GM20431 (cell line): ENCODE results near the gene IL1RN.

ENCODE experiments used
- in situ Hi-C: fragments of 300-500 bp; cut with MseI, MboI; formaldehyde crosslinking; loops from one replicate; pipeline ENCODE4 v1.15.0; 2020; ENCODE audit warnings: low sequenced_read_pairs; ENCODE audit not compliant: unreplicated experiment

Gene IL1RN

DNA sequence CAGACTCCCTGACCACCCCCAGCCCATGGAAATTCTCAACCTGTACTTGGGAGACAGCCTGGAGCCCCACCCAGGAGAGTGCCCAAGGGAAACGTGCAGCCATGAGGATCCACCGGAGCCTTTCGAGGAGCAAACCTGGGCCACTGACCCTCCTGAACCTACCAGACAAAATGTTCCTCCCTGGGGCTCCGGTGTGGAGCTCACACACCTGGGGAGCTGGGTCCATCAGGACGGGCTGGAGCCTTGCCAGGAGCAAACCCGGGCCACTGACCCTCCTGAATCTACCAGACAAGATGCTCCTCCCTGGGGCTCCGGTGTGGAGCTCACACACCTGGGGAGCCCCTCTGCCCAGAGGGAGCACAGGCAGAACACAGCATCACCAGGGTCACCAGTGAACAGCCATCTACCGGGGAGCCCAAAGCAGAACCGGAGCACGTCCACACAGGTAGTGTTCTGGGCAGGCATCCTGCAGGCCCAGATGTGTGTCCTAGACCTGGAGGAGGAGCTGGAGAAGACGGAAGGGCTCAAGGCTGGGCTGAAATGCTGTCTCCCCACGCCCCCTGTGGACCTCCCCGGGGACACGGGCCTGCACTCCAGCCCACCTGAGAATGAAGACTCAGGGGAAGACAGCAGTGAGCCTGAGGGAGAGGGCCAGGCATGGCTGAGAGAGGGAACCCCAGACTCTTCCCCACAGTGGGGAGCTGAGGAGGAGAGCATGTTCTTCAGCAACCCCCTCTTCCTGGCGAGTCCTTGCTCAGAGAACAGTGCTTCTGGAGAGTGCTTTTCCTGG lies 55.3 kb downstream of the IL1RN start:
- in situ Hi-C loops = no loop called here

GRCh38 chr2:113183264-113183663 lies 55.9 kb downstream of the IL1RN start:
- in situ Hi-C loops = no loop called here
